ENCODE results near the gene MBOAT2.

- no peak for TF ChIP-seq CTCF (IDR thresholded peaks at IDR 0.05)
- no peak for TF ChIP-seq POLR2A (IDR thresholded peaks at IDR 0.05)
Observed at GRCh38 chr2:9021563-9022211, 18.2 kb upstream of the MBOAT2 start.

Measured in adrenal gland (tissue), 5 donors.